ENCODE data around the gene CD5L. TPM values are rescaled to one million over a fixed set of nuclear protein-coding genes. Genes with fewer than 3 reads are reported as not detected.

CD5L gene
- total RNA-seq = not detected in 2 replicates

GRCh38 chr1:157841708-157842107 is at the start of gene CD5L:
TSS of gene CD5L (minus strand) at chr1:157841808. CDS start at chr1:157841701, 107 bp downstream.

DNA sequence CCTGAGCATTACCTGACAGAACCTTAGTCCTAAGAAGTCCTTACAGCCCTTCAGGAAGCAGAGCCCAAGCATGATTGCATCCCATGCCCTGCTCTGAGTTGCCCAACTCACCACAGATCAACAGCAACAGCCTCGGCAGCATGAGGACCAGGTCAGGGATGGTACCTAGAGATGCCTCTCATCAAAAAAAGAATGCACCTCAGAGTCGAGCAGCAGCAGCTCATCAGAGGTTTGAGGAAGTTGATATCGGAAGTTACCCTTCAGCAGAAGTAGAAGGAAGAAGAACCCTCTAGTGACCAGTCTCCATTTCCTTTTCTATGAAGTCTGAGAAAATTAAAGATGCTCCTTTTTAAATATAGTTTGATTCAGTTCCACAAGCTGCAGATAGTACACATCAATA is 21.7 kb downstream of the CD5L start, which contains the start of gene FCRL1:
FCRL1 (minus strand) TSS at position 225 of the 400 bp plus-strand sequence; CDS start at position 142, 83 bp downstream.

Other genes starting within 250 kb of the CD5L start
- not detected in 2 replicates for gene FCRL4, start 243.7 kb downstream of the CD5L start, total RNA-seq
- not detected in 2 replicates for gene FCRL3, start 141.0 kb downstream of the CD5L start, total RNA-seq
- not detected in 2 replicates for gene FCRL2, start 64.7 kb downstream of the CD5L start, total RNA-seq
- not detected in 2 replicates for gene FCRL1, start 21.7 kb downstream of the CD5L start, total RNA-seq
- gene KIRREL1, start 151.8 kb upstream of the CD5L start, total RNA-seq = 59.0 and 65.7 TPM in 2 replicates